ENCODE results near the gene TCF7L2.

The TCF7L2 gene

GRCh38 chr10:113023017-113023416 is 73.0 kb downstream of the TCF7L2 start:
- DNase-seq (ENCODE audit: low read depth in 3 of 3): no peak

GRCh38 chr10:113024930-113025329 is 74.9 kb downstream of the TCF7L2 start:
- no peak for DNase-seq (ENCODE audit: low read depth in 3 of 3)

- no peak for DNase-seq (ENCODE audit: low read depth in 3 of 3)
These were observed 75.4 kb downstream of the TCF7L2 start for GRCh38 chr10:113025487-113025886.

- DNase-seq (ENCODE audit: low read depth in 3 of 3): no peak
These were observed 76.6 kb downstream of the TCF7L2 start for GRCh38 chr10:113026679-113027078.

- DNase-seq (ENCODE audit: low read depth in 3 of 3): no peak
These were observed 77.2 kb downstream of the TCF7L2 start for GRCh38 chr10:113027230-113027573.

GRCh38 chr10:113027574-113028455 is 77.8 kb downstream of the TCF7L2 start:
- no peak for DNase-seq (ENCODE audit: low read depth in 3 of 3)

- DNase-seq (ENCODE audit: low read depth in 3 of 3): no peak
These were observed 78.7 kb downstream of the TCF7L2 start for GRCh38 chr10:113028456-113029440.

- no peak for DNase-seq (ENCODE audit: low read depth in 3 of 3)
These were observed 80.4 kb downstream of the TCF7L2 start for GRCh38 chr10:113030453-113030852.

- DNase-seq (ENCODE audit: low read depth in 3 of 3): no peak
These were observed 81.1 kb downstream of the TCF7L2 start for GRCh38 chr10:113031147-113031546.

- no peak for DNase-seq (ENCODE audit: low read depth in 3 of 3)
These were observed 83.9 kb downstream of the TCF7L2 start for GRCh38 chr10:113033991-113034390.

- no peak for DNase-seq (ENCODE audit: low read depth in 3 of 3)
These were observed 85.8 kb downstream of the TCF7L2 start for GRCh38 chr10:113035732-113036312.

- no peak for DNase-seq (ENCODE audit: low read depth in 3 of 3)
These were observed 86.6 kb downstream of the TCF7L2 start for GRCh38 chr10:113036619-113037018.

GRCh38 chr10:113037218-113037617 is 87.2 kb downstream of the TCF7L2 start:
- DNase-seq (ENCODE audit: low read depth in 3 of 3): no peak

GRCh38 chr10:113038183-113038582 is 88.1 kb downstream of the TCF7L2 start:
- no peak for DNase-seq (ENCODE audit: low read depth in 3 of 3)

GRCh38 chr10:113038985-113039384 is 88.9 kb downstream of the TCF7L2 start:
- no peak for DNase-seq (ENCODE audit: low read depth in 3 of 3)

GRCh38 chr10:113041324-113041723 is 91.3 kb downstream of the TCF7L2 start:
- DNase-seq (ENCODE audit: low read depth in 3 of 3): no peak

- DNase-seq (ENCODE audit: low read depth in 3 of 3): no peak
These were observed 92.0 kb downstream of the TCF7L2 start for GRCh38 chr10:113041841-113042750.

- no peak for DNase-seq (ENCODE audit: low read depth in 3 of 3)
These were observed 92.8 kb downstream of the TCF7L2 start for GRCh38 chr10:113042868-113043267.

GRCh38 chr10:113044016-113044755 is 94.1 kb downstream of the TCF7L2 start:
- no peak for DNase-seq (ENCODE audit: low read depth in 3 of 3)

Data from stimulated activated CD4-positive, alpha-beta T cell treated with anti-CD3 and anti-CD28 coated beads, TNF-alpha, amount 100 ng/mL, for 48 hours (primary cell).